ENCODE measurements around the gene SLC35A5. TPM values are rescaled to one million over a fixed set of nuclear protein-coding genes. Genes with fewer than 3 reads are reported as not detected.

SLC35A5 gene
- total RNA-seq, 1 donor from 2014 or later = 30.0 TPM

DNA sequence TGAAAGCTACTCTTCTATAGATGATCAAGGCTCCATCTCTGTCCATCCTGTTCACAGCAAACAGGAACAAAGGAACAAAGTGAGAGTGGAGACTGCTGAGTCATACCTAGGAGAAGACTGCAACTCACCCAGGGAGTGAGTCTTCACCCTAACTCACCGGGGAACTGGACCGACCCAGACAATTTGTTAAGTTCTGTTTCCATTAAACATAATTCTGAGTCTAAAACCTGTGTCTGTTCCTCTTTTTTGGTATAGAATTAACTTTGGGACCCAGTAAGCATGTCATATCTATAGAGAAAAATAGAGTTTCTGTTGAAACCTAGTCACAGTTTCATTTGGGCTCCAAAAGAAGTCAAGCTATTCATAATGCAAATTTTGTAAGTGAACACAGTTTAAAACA, 57.5 kb downstream of the SLC35A5 start:
- TF ChIP-seq, protein P1, sequence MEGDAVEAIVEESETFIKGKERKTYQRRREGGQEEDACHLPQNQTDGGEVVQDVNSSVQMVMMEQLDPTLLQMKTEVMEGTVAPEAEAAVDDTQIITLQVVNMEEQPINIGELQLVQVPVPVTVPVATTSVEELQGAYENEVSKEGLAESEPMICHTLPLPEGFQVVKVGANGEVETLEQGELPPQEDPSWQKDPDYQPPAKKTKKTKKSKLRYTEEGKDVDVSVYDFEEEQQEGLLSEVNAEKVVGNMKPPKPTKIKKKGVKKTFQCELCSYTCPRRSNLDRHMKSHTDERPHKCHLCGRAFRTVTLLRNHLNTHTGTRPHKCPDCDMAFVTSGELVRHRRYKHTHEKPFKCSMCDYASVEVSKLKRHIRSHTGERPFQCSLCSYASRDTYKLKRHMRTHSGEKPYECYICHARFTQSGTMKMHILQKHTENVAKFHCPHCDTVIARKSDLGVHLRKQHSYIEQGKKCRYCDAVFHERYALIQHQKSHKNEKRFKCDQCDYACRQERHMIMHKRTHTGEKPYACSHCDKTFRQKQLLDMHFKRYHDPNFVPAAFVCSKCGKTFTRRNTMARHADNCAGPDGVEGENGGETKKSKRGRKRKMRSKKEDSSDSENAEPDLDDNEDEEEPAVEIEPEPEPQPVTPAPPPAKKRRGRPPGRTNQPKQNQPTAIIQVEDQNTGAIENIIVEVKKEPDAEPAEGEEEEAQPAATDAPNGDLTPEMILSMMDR (IDR thresholded peaks at IDR 0.05; ENCODE audit: unreplicated experiment) = no peak
- no peaks in the 10 kb centered on the region for H3K36me3 Mint-ChIP-seq (ENCODE audit: low read depth, unreplicated experiment)
- DNase-seq (ENCODE audit: low spot score) = no peak
- H3K4me3 Mint-ChIP-seq (ENCODE audit: unreplicated experiment) = no peak overlapping the region
- peaks cover 15% of the 10 kb centered on the region for H3K4me1 Mint-ChIP-seq (ENCODE audit: unreplicated experiment)
- H3K27me3 Mint-ChIP-seq (ENCODE audit: unreplicated experiment) = no peaks in the 10 kb centered on the region
- no peaks in the 10 kb centered on the region for H3K9me3 Mint-ChIP-seq (ENCODE audit: unreplicated experiment)
- H3K27ac Mint-ChIP-seq (ENCODE audit: unreplicated experiment) = no peak overlapping the region

DNA sequence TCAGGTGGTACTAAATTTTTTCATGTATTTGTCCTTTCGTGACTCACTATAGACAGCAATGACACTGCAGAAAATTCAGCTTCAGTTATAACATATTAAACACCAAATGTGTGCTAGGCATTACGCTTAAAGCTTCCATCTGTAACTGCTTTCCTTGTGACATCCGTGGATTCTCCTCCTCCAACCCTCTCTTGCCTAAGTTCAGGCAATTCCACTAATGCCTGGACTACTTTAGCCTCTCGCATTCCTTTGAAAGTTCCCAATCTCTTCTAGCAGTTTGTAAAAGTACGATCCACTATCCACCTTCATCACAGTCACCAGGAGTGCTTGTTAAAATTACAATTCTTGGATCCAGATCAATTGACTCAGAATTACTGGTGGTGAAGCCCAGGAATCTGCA, 61.4 kb downstream of the SLC35A5 start:
- Mint-ChIP-seq H3K9me3 (ENCODE audit: unreplicated experiment) (no peaks in the 10 kb centered on the region), H3K27me3 (ENCODE audit: unreplicated experiment) (no peaks in the 10 kb centered on the region), H3K36me3 (ENCODE audit: low read depth, unreplicated experiment) (no peaks in the 10 kb centered on the region), H3K4me3 (ENCODE audit: unreplicated experiment) (no peak overlapping the region), H3K4me1 (ENCODE audit: unreplicated experiment) (peaks cover 6% of the 10 kb centered on the region), H3K27ac (ENCODE audit: unreplicated experiment) (no peak overlapping the region)
- TF ChIP-seq, protein P1 (IDR thresholded peaks at IDR 0.05; ENCODE audit: unreplicated experiment) = no peak
- DNase-seq (ENCODE audit: low spot score) = no peak

DNA sequence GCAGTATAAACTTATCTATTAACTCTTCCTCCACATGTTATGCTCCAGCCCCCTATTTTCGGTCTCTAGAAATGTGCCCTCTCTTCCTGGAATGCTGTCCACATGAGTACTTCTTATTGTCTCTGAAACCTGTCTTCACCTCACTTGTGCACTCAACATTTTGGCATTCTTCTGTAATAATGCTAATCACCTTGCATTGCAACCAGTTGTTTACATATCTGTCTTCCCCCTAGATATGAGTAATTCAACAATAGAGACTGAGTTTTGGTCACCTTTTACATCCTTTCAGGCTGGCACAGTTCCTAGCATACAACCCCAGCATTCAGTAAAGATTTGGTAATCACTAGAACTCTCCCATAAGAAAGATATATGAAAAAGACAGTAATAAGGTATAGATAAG, 61.9 kb downstream of the SLC35A5 start:
- peaks cover 9% of the 10 kb centered on the region for H3K4me1 Mint-ChIP-seq (ENCODE audit: unreplicated experiment)
- no peaks in the 10 kb centered on the region for H3K36me3 Mint-ChIP-seq (ENCODE audit: low read depth, unreplicated experiment)
- TF ChIP-seq, protein P1 (IDR thresholded peaks at IDR 0.05; ENCODE audit: unreplicated experiment) = no peak
- no peak for DNase-seq (ENCODE audit: low spot score)
- no peak overlapping the region for H3K4me3 Mint-ChIP-seq (ENCODE audit: unreplicated experiment)
- H3K9me3 Mint-ChIP-seq (ENCODE audit: unreplicated experiment) = no peaks in the 10 kb centered on the region
- H3K27me3 Mint-ChIP-seq (ENCODE audit: unreplicated experiment) = no peaks in the 10 kb centered on the region
- H3K27ac Mint-ChIP-seq (ENCODE audit: unreplicated experiment) = no peak overlapping the region

DNA sequence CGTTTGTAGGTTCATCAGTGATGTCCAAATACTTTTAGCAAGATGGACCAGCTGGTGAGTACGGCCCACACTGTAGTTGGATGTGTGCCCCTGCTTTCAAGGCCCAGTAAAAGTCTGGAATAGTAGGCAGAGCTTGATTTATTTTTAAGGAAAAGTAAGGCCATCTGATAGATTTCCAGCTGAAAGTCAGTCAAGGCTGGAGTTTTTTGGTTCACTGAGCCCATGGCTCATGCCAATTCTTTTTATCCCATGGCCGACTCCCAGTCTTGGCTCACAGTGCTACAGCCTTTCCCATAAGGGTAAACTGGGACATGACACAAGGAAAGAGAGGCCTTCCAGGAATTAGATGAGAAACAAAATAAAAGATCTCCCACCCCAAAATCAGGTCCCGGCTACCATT, 65.6 kb downstream of the SLC35A5 start:
- no peaks in the 10 kb centered on the region for H3K27me3 Mint-ChIP-seq (ENCODE audit: unreplicated experiment)
- no peak overlapping the region for H3K4me3 Mint-ChIP-seq (ENCODE audit: unreplicated experiment)
- TF ChIP-seq, protein P1 (IDR thresholded peaks at IDR 0.05; ENCODE audit: unreplicated experiment) = no peak
- H3K27ac Mint-ChIP-seq (ENCODE audit: unreplicated experiment) = no peak overlapping the region
- no peak for DNase-seq (ENCODE audit: low spot score)
- H3K9me3 Mint-ChIP-seq (ENCODE audit: unreplicated experiment) = no peaks in the 10 kb centered on the region
- H3K4me1 Mint-ChIP-seq (ENCODE audit: unreplicated experiment) = peaks cover 18% of the 10 kb centered on the region
- no peaks in the 10 kb centered on the region for H3K36me3 Mint-ChIP-seq (ENCODE audit: low read depth, unreplicated experiment)

DNA sequence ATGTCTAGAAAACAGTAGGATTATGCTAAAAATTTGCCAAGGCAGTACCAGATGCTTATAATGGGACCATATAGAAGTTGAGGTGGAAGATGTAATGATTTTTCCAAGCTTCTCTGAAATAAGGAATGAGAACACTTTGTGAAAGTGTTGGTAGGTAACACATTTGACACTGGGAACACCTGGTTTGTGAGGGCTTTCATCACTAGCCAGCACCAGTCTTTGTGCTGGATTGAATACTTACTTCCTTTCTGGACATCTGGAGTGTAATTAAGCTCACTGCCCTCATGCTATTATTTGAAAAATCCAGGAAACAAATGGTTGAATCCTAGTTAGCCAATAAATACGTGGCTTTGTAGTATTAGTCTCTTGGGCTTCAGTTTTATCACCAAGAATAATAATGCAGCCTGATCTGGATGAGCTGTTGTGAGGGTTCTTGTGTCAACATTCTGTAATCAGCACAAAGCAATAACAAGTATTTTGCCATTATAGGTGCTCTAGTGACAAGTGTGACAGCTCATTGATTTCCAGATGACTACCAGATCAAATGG, 66.1 kb downstream of the SLC35A5 start:
- no peak for DNase-seq (ENCODE audit: low spot score)
- H3K4me3 Mint-ChIP-seq (ENCODE audit: unreplicated experiment) = no peak overlapping the region
- H3K27ac Mint-ChIP-seq (ENCODE audit: unreplicated experiment) = no peak overlapping the region
- peaks cover 24% of the 10 kb centered on the region for H3K4me1 Mint-ChIP-seq (ENCODE audit: unreplicated experiment)
- H3K9me3 Mint-ChIP-seq (ENCODE audit: unreplicated experiment) = no peaks in the 10 kb centered on the region
- no peaks in the 10 kb centered on the region for H3K36me3 Mint-ChIP-seq (ENCODE audit: low read depth, unreplicated experiment)
- TF ChIP-seq, protein P1 (IDR thresholded peaks at IDR 0.05; ENCODE audit: unreplicated experiment) = no peak
- no peaks in the 10 kb centered on the region for H3K27me3 Mint-ChIP-seq (ENCODE audit: unreplicated experiment)
